HEK293 (cell line): ENCODE results near the gene FCER2.

Experiments used
- FEZF1 ChIP-seq: fragments of 450-650 bp; formaldehyde crosslinking; IDR thresholded peaks from 2 replicates; pipeline ENCODE4 v1.5.1; 2016; ENCODE audit warnings: missing biosample characterization, missing genetic modification characterization
- HOXA7 ChIP-seq: sonication (generic); formaldehyde crosslinking; IDR thresholded peaks from 2 replicates; pipeline ENCODE4 v1.8.1; 2022; ENCODE audit warnings: missing genetic modification reagents, borderline replicate concordance
- KLF9 ChIP-seq: fragments of 450-650 bp; formaldehyde crosslinking; IDR thresholded peaks from 2 replicates; pipeline ENCODE4 v1.5.1; 2016; ENCODE audit warnings: missing biosample characterization, missing genetic modification characterization, low read depth
- REPIN1 ChIP-seq: fragments of 450-650 bp; formaldehyde crosslinking; IDR thresholded peaks from 2 replicates; pipeline ENCODE4 v1.5.1; 2017; ENCODE audit warnings: missing biosample characterization, missing genetic modification characterization, low read depth
- SCRT2 ChIP-seq: fragments of 450-650 bp; formaldehyde crosslinking; IDR thresholded peaks from 2 replicates; pipeline ENCODE4 v1.5.1; 2016; ENCODE audit warnings: missing biosample characterization, missing genetic modification characterization
- SP3 ChIP-seq: fragments of 450-650 bp; formaldehyde crosslinking; IDR thresholded peaks from 2 replicates; pipeline ENCODE4 v1.5.1; 2016; ENCODE audit warnings: missing biosample characterization, missing genetic modification characterization
- TSHZ1 ChIP-seq: fragments of 450-650 bp; formaldehyde crosslinking; IDR thresholded peaks from 2 replicates; pipeline ENCODE4 v1.5.1; 2016; ENCODE audit warnings: missing biosample characterization, missing genetic modification characterization, borderline replicate concordance
- ZBTB7A ChIP-seq: fragments of 450-650 bp; formaldehyde crosslinking; IDR thresholded peaks from 2 replicates; pipeline ENCODE4 v1.5.1; 2016; ENCODE audit warnings: low read depth, missing biosample characterization, missing genetic modification characterization
- ZFP3 ChIP-seq: fragments of 450-650 bp; formaldehyde crosslinking; IDR thresholded peaks from 2 replicates; pipeline ENCODE4 v1.5.1; 2016; ENCODE audit warnings: low read depth, missing biosample characterization, missing genetic modification characterization
- ZFP69B ChIP-seq: fragments of 450-650 bp; formaldehyde crosslinking; IDR thresholded peaks from 2 replicates; pipeline ENCODE4 v1.5.1; 2016; ENCODE audit warnings: missing biosample characterization, missing genetic modification characterization
- ZNF10 ChIP-seq: fragments of 450-650 bp; formaldehyde crosslinking; IDR thresholded peaks from 2 replicates; pipeline ENCODE4 v1.5.1; 2017; ENCODE audit warnings: missing biosample characterization, missing genetic modification characterization
- ZNF114 ChIP-seq: fragments of 450-650 bp; formaldehyde crosslinking; IDR thresholded peaks from 2 replicates; pipeline ENCODE4 v1.5.0; 2017; ENCODE audit warnings: missing biosample characterization, missing genetic modification characterization
- ZNF214 ChIP-seq: fragments of 450-650 bp; formaldehyde crosslinking; IDR thresholded peaks from 2 replicates; pipeline ENCODE4 v1.5.1; 2017; ENCODE audit warnings: missing biosample characterization, mild to moderate bottlenecking, missing genetic modification characterization, borderline replicate concordance
- ZNF23 ChIP-seq: fragments of 450-650 bp; formaldehyde crosslinking; IDR thresholded peaks from 2 replicates; pipeline ENCODE4 v1.5.1; 2016; ENCODE audit warnings: missing biosample characterization, missing genetic modification characterization, borderline replicate concordance
- ZNF341 ChIP-seq: fragments of 450-650 bp; formaldehyde crosslinking; IDR thresholded peaks from 2 replicates; pipeline ENCODE4; 2016; ENCODE audit warnings: low read depth, missing biosample characterization, missing genetic modification characterization
- ZNF391 ChIP-seq: fragments of 450-650 bp; formaldehyde crosslinking; IDR thresholded peaks from 2 replicates; pipeline ENCODE4 v1.5.1; 2016; ENCODE audit warnings: low read depth, missing biosample characterization, missing genetic modification characterization, borderline replicate concordance
- ZNF423 ChIP-seq: fragments of 450-650 bp; formaldehyde crosslinking; IDR thresholded peaks from 2 replicates; pipeline ENCODE4 v1.5.1; 2016; ENCODE audit warnings: missing biosample characterization, missing genetic modification characterization
- ZNF48 ChIP-seq: fragments of 450-650 bp; formaldehyde crosslinking; IDR thresholded peaks from 2 replicates; pipeline ENCODE4 v1.5.1; 2016; ENCODE audit warnings: missing biosample characterization, missing genetic modification characterization
- ZNF513 ChIP-seq: fragments of 450-650 bp; IDR thresholded peaks from 2 replicates; pipeline ENCODE4 v1.5.1; 2018; ENCODE audit warnings: missing biosample characterization, missing genetic modification characterization
- ZNF544 ChIP-seq: fragments of 450-650 bp; formaldehyde crosslinking; IDR thresholded peaks from 2 replicates; pipeline ENCODE4 v1.5.0; 2017; ENCODE audit warnings: missing biosample characterization, missing genetic modification characterization
- ZNF548 ChIP-seq: fragments of 450-650 bp; formaldehyde crosslinking; IDR thresholded peaks from 2 replicates; pipeline ENCODE4 v1.5.1; 2016; ENCODE audit warnings: missing biosample characterization, missing genetic modification characterization
- ZNF610 ChIP-seq: fragments of 450-650 bp; formaldehyde crosslinking; IDR thresholded peaks from 2 replicates; pipeline ENCODE4 v1.5.1; 2016; ENCODE audit warnings: missing biosample characterization, missing genetic modification characterization, borderline replicate concordance
- ZNF707 ChIP-seq: fragments of 450-650 bp; formaldehyde crosslinking; IDR thresholded peaks from 2 replicates; pipeline ENCODE4 v1.5.1; 2016; ENCODE audit warnings: missing biosample characterization, missing genetic modification characterization
- ZNF768 ChIP-seq: fragments of 450-650 bp; formaldehyde crosslinking; IDR thresholded peaks from 2 replicates; pipeline ENCODE4 v1.5.1; 2018; ENCODE audit warnings: missing biosample characterization, mild to moderate bottlenecking, missing genetic modification characterization
- TF ChIP-seq, protein P1 (sequence below): fragments of 450-650 bp; formaldehyde crosslinking; IDR thresholded peaks from 2 replicates; pipeline ENCODE4 v1.5.1; 2016; ENCODE audit warnings: missing biosample characterization, missing genetic modification characterization
- TF ChIP-seq, protein P2 (sequence below): fragments of 450-650 bp; formaldehyde crosslinking; optimal IDR thresholded peaks from 2 replicates; pipeline ENCODE3; 2016; ENCODE audit warnings: missing biosample characterization, mild to moderate bottlenecking, missing genetic modification characterization
- TF ChIP-seq, protein P3 (sequence below): fragments of 450-650 bp; formaldehyde crosslinking; IDR thresholded peaks from 2 replicates; pipeline ENCODE4 v1.5.1; 2016; ENCODE audit warnings: missing biosample characterization, missing genetic modification characterization
- TF ChIP-seq, protein P4 (sequence below): fragments of 450-650 bp; formaldehyde crosslinking; IDR thresholded peaks from 2 replicates; pipeline ENCODE4 v1.5.1; 2016; ENCODE audit warnings: missing biosample characterization, missing genetic modification characterization

The FCER2 gene

DNA sequence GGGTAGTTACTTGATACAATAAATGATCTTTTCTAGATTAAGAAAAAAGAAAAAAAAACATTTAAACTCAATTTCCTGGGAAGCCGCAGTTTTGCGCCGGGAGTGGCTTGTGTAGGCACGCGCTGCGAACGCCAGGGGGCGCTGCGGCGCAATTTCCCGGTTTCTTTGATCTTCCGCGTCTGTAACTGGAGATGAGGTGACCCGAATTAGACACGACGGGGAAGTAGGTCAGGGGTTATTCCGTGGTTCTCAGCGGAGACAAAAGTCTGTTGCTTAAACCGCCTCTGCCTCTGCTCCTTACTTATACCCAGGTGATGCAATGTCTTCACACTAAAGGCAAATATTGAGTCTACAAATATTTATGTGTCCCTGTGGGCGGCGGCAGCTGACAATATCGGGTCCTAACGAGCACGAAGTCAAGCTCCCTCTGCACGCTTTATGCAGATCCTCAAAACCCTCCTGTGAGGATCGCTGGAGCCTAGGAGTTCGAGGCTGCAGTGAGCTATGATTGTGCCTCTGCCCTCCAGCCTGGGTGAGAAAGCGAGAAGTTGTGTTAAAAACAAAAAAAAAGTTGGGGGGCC is 49.8 kb downstream of the FCER2 start (continued):
- no peak for TF ChIP-seq ZNF610 (tag by site-specific recombination)
- TF ChIP-seq ZFP3 (tag by site-specific recombination) = peak; percentile 45; the same call in 1 of the 2 replicates
- no peak for TF ChIP-seq REPIN1
- TF ChIP-seq ZNF391 (tag by site-specific recombination) = no peak
- TF ChIP-seq ZNF513 (tag by site-specific recombination) = no peak
- no peak for TF ChIP-seq KLF9
- no peak for TF ChIP-seq SP3 (tag by site-specific recombination)
- TF ChIP-seq FEZF1 = no peak
- TF ChIP-seq ZNF768 (tag by site-specific recombination) = no peak
- TF ChIP-seq ZNF10 = 0 out of 2 replicates have a peak, but pooled peaks have one; percentile 30
- no peak for TF ChIP-seq ZNF214
- TF ChIP-seq ZNF23 (tag by site-specific recombination) = no peak
- TF ChIP-seq ZFP69B (tag by site-specific recombination) = peak; percentile 17; the same call in 1 of the 2 replicates
- no peak for TF ChIP-seq ZNF707 (tag by site-specific recombination)
- TF ChIP-seq ZNF544 (tag by site-specific recombination) = no peak
- TF ChIP-seq, protein P1, sequence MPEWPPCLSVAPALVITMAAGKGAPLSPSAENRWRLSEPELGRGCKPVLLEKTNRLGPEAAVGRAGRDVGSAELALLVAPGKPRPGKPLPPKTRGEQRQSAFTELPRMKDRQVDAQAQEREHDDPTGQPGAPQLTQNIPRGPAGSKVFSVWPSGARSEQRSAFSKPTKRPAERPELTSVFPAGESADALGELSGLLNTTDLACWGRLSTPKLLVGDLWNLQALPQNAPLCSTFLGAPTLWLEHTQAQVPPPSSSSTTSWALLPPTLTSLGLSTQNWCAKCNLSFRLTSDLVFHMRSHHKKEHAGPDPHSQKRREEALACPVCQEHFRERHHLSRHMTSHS (tag by site-specific recombination) = no peak
- TF ChIP-seq, protein P2, sequence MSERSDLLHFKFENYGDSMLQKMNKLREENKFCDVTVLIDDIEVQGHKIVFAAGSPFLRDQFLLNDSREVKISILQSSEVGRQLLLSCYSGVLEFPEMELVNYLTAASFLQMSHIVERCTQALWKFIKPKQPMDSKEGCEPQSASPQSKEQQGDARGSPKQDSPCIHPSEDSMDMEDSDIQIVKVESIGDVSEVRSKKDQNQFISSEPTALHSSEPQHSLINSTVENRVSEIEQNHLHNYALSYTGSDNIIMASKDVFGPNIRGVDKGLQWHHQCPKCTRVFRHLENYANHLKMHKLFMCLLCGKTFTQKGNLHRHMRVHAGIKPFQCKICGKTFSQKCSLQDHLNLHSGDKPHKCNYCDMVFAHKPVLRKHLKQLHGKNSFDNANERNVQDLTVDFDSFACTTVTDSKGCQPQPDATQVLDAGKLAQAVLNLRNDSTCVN (tag by site-specific recombination) = peak; percentile 18
- TF ChIP-seq, protein P3, sequence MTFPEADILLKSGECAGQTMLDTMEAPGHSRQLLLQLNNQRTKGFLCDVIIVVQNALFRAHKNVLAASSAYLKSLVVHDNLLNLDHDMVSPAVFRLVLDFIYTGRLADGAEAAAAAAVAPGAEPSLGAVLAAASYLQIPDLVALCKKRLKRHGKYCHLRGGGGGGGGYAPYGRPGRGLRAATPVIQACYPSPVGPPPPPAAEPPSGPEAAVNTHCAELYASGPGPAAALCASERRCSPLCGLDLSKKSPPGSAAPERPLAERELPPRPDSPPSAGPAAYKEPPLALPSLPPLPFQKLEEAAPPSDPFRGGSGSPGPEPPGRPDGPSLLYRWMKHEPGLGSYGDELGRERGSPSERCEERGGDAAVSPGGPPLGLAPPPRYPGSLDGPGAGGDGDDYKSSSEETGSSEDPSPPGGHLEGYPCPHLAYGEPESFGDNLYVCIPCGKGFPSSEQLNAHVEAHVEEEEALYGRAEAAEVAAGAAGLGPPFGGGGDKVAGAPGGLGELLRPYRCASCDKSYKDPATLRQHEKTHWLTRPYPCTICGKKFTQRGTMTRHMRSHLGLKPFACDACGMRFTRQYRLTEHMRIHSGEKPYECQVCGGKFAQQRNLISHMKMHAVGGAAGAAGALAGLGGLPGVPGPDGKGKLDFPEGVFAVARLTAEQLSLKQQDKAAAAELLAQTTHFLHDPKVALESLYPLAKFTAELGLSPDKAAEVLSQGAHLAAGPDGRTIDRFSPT (tag by site-specific recombination) = no peak
- no peak for TF ChIP-seq ZNF548 (tag by site-specific recombination)
- TF ChIP-seq, protein P4, sequence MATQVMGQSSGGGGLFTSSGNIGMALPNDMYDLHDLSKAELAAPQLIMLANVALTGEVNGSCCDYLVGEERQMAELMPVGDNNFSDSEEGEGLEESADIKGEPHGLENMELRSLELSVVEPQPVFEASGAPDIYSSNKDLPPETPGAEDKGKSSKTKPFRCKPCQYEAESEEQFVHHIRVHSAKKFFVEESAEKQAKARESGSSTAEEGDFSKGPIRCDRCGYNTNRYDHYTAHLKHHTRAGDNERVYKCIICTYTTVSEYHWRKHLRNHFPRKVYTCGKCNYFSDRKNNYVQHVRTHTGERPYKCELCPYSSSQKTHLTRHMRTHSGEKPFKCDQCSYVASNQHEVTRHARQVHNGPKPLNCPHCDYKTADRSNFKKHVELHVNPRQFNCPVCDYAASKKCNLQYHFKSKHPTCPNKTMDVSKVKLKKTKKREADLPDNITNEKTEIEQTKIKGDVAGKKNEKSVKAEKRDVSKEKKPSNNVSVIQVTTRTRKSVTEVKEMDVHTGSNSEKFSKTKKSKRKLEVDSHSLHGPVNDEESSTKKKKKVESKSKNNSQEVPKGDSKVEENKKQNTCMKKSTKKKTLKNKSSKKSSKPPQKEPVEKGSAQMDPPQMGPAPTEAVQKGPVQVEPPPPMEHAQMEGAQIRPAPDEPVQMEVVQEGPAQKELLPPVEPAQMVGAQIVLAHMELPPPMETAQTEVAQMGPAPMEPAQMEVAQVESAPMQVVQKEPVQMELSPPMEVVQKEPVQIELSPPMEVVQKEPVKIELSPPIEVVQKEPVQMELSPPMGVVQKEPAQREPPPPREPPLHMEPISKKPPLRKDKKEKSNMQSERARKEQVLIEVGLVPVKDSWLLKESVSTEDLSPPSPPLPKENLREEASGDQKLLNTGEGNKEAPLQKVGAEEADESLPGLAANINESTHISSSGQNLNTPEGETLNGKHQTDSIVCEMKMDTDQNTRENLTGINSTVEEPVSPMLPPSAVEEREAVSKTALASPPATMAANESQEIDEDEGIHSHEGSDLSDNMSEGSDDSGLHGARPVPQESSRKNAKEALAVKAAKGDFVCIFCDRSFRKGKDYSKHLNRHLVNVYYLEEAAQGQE (tag by site-specific recombination) = no peak
- TF ChIP-seq SCRT2 = peak; percentile 59
- TF ChIP-seq ZNF341 = no peak
- no peak for TF ChIP-seq HOXA7
- no peak for TF ChIP-seq ZBTB7A (tag by site-specific recombination)
- TF ChIP-seq TSHZ1 = peak; percentile 54; the same call in 1 of the 2 replicates
- no peak for TF ChIP-seq ZNF114 (tag by site-specific recombination)
- TF ChIP-seq ZNF48 (tag by site-specific recombination) = no peak
- TF ChIP-seq ZNF423 (tag by site-specific recombination) = no peak
